ENCODE measurements around the gene NR1H2.

Gene NR1H2

DNA sequence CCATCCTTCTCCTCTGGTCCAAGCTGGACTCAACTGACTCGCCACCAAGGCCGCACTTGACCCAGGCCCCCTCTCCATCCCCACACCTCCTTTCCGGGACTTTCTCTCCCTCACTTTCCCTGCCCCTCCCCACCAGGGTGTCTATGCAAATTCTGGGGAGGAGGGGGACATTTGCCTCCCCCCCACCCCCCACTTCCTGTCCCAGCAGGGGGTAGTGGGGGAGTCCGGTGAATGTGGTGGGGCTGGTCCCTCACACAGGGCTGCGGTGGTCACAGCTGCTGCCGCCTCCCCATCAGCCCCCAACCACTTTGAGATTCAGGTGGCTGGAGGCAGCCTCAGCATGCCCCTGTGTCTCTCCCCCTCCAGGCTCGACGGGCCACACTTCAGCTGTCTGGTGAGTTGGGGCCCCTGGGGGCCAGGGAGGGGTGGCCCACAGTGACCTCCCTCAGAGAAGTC is 43.4 kb downstream of the NR1H2 start:
- no peak for DNase-seq (ENCODE audit: low spot score)
- H3K4me1 ChIP-seq (ENCODE audit: insufficient read depth, poor library complexity, severe bottlenecking) = no peaks in the 10 kb centered on the region
- H3K9me3 ChIP-seq (ENCODE audit: severe bottlenecking) = no peaks in the 10 kb centered on the region
- peaks cover 4% of the 10 kb centered on the region; the same call in 1 of the 2 replicates for H3K36me3 ChIP-seq (ENCODE audit: low read depth)
- H3K27ac ChIP-seq (ENCODE audit: poor library complexity, severe bottlenecking) = no peak overlapping the region
- ATAC-seq (ENCODE audit: low read depth) = no peak
- H3K4me3 ChIP-seq (ENCODE audit: severe bottlenecking) = no peak overlapping the region
- TF ChIP-seq, protein P1, sequence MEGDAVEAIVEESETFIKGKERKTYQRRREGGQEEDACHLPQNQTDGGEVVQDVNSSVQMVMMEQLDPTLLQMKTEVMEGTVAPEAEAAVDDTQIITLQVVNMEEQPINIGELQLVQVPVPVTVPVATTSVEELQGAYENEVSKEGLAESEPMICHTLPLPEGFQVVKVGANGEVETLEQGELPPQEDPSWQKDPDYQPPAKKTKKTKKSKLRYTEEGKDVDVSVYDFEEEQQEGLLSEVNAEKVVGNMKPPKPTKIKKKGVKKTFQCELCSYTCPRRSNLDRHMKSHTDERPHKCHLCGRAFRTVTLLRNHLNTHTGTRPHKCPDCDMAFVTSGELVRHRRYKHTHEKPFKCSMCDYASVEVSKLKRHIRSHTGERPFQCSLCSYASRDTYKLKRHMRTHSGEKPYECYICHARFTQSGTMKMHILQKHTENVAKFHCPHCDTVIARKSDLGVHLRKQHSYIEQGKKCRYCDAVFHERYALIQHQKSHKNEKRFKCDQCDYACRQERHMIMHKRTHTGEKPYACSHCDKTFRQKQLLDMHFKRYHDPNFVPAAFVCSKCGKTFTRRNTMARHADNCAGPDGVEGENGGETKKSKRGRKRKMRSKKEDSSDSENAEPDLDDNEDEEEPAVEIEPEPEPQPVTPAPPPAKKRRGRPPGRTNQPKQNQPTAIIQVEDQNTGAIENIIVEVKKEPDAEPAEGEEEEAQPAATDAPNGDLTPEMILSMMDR (IDR thresholded peaks at IDR 0.05; ENCODE audit: poor library complexity, severe bottlenecking) = no peak
- peaks cover 17% of the 10 kb centered on the region for H3K27me3 ChIP-seq (ENCODE audit: insufficient read depth, poor library complexity, severe bottlenecking)

DNA sequence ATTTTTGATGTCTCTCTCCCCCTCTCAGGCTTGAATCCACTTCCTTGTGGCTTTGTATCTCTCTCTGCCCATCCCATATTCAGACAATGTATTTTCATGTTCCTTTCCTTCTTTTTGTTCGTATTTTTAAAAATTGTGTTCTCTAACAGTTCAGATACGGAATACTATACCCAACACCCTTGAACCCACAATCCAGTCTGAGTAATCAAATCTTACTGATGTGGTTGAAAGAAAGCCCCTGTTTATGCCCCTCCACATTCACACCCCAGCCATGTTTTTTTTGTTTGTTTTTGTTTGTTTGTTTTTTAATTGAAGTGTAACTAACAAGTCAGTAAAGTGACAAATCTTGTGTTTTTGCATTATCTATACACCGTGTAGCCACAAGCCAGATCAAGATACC is 43.9 kb downstream of the NR1H2 start:
- Histone ChIP-seq H3K27ac (ENCODE audit: poor library complexity, severe bottlenecking) (no peak overlapping the region), H3K4me3 (ENCODE audit: severe bottlenecking) (no peak overlapping the region), H3K4me1 (ENCODE audit: insufficient read depth, poor library complexity, severe bottlenecking) (no peaks in the 10 kb centered on the region), H3K9me3 (ENCODE audit: severe bottlenecking) (no peaks in the 10 kb centered on the region), H3K27me3 (ENCODE audit: insufficient read depth, poor library complexity, severe bottlenecking) (peaks cover 17% of the 10 kb centered on the region), H3K36me3 (ENCODE audit: low read depth) (peaks cover 2% of the 10 kb centered on the region; the same call in 1 of the 2 replicates)
- DNase-seq (ENCODE audit: low spot score) = no peak
- no peak for ATAC-seq (ENCODE audit: low read depth)
- TF ChIP-seq, protein P1 (IDR thresholded peaks at IDR 0.05; ENCODE audit: poor library complexity, severe bottlenecking) = no peak

DNA sequence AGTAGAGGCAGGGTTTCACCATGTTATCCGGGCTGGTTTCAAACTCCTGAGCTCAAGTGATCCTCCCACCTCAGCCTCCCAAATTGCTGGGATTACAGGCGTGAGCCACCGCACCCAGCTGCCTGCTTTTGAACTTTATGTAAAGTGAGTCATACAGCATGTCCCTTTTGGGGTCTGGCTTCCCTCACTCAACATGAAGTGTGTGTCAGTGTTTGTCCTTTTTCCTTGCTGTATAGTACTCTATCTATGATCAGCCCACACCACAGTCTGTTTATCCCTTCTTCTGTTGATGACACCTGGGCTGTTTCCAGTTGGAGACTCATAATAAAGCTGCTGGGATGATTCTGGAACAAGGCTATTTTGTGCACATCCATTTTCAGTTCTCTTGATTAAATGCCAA is 44.6 kb downstream of the NR1H2 start:
- Histone ChIP-seq H3K27me3 (ENCODE audit: insufficient read depth, poor library complexity, severe bottlenecking) (peaks cover 17% of the 10 kb centered on the region), H3K36me3 (ENCODE audit: low read depth) (no peaks in the 10 kb centered on the region), H3K27ac (ENCODE audit: poor library complexity, severe bottlenecking) (no peak overlapping the region), H3K4me3 (ENCODE audit: severe bottlenecking) (no peak overlapping the region), H3K9me3 (ENCODE audit: severe bottlenecking) (no peaks in the 10 kb centered on the region), H3K4me1 (ENCODE audit: insufficient read depth, poor library complexity, severe bottlenecking) (no peaks in the 10 kb centered on the region)
- DNase-seq (ENCODE audit: low spot score) = no peak
- no peak for ATAC-seq (ENCODE audit: low read depth)
- TF ChIP-seq, protein P1 (IDR thresholded peaks at IDR 0.05; ENCODE audit: poor library complexity, severe bottlenecking) = no peak

DNA sequence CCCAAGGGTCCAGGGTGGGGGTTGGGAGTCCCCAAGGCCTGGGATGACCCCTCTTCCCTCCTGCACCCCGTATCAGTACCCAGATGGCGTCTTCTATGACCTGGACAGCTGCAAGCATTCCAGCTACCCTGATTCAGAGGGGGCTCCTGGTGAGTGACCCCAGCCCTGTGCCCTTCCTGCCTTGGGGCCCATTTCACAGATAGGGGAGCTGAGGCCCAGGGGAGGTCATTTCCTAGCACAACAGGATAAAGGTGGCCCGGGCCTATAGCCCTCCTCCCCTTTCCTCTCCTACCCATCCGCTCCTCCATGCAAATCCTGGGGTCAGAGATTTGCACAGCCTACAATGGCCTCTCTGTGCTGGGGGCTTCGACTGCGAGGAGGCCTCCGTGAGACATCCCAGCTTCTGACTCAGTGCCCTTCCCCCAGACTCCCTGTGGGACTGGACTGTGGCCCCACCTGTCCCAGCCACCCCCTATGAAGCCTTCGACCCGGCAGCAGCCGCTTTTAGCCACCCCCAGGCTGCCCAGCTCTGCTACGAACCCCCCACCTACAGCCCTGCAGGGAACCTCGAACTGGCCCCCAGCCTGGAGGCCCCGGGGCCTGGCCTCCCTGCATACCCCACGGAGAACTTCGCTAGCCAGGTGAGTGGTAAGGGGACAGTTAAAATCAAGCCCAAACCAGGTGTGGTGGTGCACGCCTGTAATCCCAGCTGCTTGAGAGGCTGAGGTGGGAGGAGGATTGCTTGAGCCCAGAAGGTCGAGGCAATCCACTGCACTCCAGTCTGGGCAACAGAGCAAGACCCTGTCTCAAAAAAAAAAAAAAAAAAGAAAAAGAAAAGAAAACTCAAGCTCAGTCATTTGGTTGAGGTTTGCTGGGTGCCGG is 46.4 kb downstream of the NR1H2 start:
- DNase-seq (ENCODE audit: low spot score) (no peak), ATAC-seq (ENCODE audit: low read depth) (no peak)
- TF ChIP-seq, protein P1 (IDR thresholded peaks at IDR 0.05; ENCODE audit: poor library complexity, severe bottlenecking) = no peak
- H3K27ac ChIP-seq (ENCODE audit: poor library complexity, severe bottlenecking) = no peak overlapping the region
- no peak overlapping the region for H3K4me3 ChIP-seq (ENCODE audit: severe bottlenecking)
- peaks cover 17% of the 10 kb centered on the region for H3K27me3 ChIP-seq (ENCODE audit: insufficient read depth, poor library complexity, severe bottlenecking)
- H3K9me3 ChIP-seq (ENCODE audit: severe bottlenecking) = no peaks in the 10 kb centered on the region
- no peaks in the 10 kb centered on the region for H3K4me1 ChIP-seq (ENCODE audit: insufficient read depth, poor library complexity, severe bottlenecking)
- no peaks in the 10 kb centered on the region for H3K36me3 ChIP-seq (ENCODE audit: low read depth)

Measured in RWPE2 (cell line).